GM12865 (cell line): ENCODE results near the gene TINAGL1.

Experiments
- DNase-seq: peaks from one replicate; pipeline ENCODE4 v3.0.0; 2010; ENCODE audit warnings: low read depth
- H3K4me3 ChIP-seq: 2 replicates; pipeline ENCODE4 v1.5.1; 2011; ENCODE audit warnings: mild to moderate bottlenecking, low read depth, low read length, control low read depth
- CTCF ChIP-seq: IDR thresholded peaks from 2 replicates; pipeline ENCODE4 v1.5.1; 2011; ENCODE audit warnings: low read length, control low read depth, low read depth, inconsistent platforms; ENCODE audit not compliant: insufficient read depth; ENCODE audit errors: missing control alignments

TINAGL1 gene

GRCh38 chr1:31541194-31541593, 35.1 kb upstream of the TINAGL1 start:
- no peak overlapping the region for H3K4me3 ChIP-seq
- no peak for DNase-seq
- TF ChIP-seq CTCF: no peak

GRCh38 chr1:31545927-31546540, 30.3 kb upstream of the TINAGL1 start:
- TF ChIP-seq CTCF: no peak
- H3K4me3 ChIP-seq: no peak overlapping the region
- no peak for DNase-seq

GRCh38 chr1:31548534-31548906, 27.8 kb upstream of the TINAGL1 start:
- H3K4me3 ChIP-seq: no peak overlapping the region
- TF ChIP-seq CTCF: no peak
- DNase-seq: no peak

- peak overlapping the region; percentile 24 for H3K4me3 ChIP-seq
- TF ChIP-seq CTCF: peak; percentile 85
- peak; percentile 91 for DNase-seq
These were observed 27.2 kb upstream of the TINAGL1 start for GRCh38 chr1:31548907-31549808.

- TF ChIP-seq CTCF: no peak
- DNase-seq: peak; percentile 69
- 0 out of 2 replicates have a peak overlapping the region, but pooled peaks have one; percentile 24 for H3K4me3 ChIP-seq
These were observed 26.3 kb upstream of the TINAGL1 start for GRCh38 chr1:31549809-31550620.

- DNase-seq: no peak
- TF ChIP-seq CTCF: no peak
- H3K4me3 ChIP-seq: no peak overlapping the region
These were observed 25.1 kb upstream of the TINAGL1 start for GRCh38 chr1:31551208-31551607.
